ENCODE results near the gene EXOSC7.

Gene EXOSC7

DNA sequence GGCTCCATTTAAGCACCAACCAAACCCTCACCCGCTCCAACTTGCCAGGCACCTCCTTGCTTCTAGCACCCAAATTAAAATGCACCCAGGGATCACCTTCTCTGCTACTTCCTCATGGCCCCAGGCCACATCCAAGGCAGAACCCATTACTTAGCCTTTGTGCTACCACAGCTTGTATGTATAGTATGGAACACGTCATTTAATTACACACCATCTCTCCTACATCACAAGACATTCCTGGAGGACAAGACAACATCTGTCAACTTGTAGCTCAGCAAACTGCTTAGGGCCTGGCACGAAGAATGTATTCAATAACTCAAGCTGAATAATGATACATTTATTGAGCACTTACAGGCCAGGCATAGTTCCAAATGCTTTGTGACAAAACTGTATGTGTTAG is 23.4 kb upstream of the EXOSC7 start:
- Histone ChIP-seq H4K20me1 (ENCODE audit: low read depth, low read length) (no peaks in the 10 kb centered on the region), H3K27me3 (ENCODE audit: low read length) (no peaks in the 10 kb centered on the region), H3F3A (ENCODE audit: insufficient read depth) (no peaks in the 10 kb centered on the region), H3K27ac (ENCODE audit: low read depth, low read length) (no peak overlapping the region), H2AFZ (ENCODE audit: low read depth, low read length, severe bottlenecking) (no peak overlapping the region), H3K9ac (ENCODE audit: low read length) (no peak overlapping the region), H3K4me3 (ENCODE audit: insufficient read depth, low read length, poor library complexity, severe bottlenecking) (no peak overlapping the region), H3K9me2 (replicated peaks; ENCODE audit: insufficient read depth, low read length) (no peaks in the 10 kb centered on the region), H3K79me2 (ENCODE audit: insufficient read depth, low read length) (no peaks in the 10 kb centered on the region), H3K36me3 (ENCODE audit: low read length) (no peaks in the 10 kb centered on the region), H3K9me3 (ENCODE audit: insufficient read depth, low read length) (no peaks in the 10 kb centered on the region), H3K4me2 (ENCODE audit: low read depth, low read length, poor library complexity, severe bottlenecking) (no peak overlapping the region)
- no peak for TF ChIP-seq EZH2phosphoT487 (conservative IDR thresholded peaks at IDR 0.05; ENCODE audit: low read length)
- TF ChIP-seq, protein P1, sequence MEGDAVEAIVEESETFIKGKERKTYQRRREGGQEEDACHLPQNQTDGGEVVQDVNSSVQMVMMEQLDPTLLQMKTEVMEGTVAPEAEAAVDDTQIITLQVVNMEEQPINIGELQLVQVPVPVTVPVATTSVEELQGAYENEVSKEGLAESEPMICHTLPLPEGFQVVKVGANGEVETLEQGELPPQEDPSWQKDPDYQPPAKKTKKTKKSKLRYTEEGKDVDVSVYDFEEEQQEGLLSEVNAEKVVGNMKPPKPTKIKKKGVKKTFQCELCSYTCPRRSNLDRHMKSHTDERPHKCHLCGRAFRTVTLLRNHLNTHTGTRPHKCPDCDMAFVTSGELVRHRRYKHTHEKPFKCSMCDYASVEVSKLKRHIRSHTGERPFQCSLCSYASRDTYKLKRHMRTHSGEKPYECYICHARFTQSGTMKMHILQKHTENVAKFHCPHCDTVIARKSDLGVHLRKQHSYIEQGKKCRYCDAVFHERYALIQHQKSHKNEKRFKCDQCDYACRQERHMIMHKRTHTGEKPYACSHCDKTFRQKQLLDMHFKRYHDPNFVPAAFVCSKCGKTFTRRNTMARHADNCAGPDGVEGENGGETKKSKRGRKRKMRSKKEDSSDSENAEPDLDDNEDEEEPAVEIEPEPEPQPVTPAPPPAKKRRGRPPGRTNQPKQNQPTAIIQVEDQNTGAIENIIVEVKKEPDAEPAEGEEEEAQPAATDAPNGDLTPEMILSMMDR (IDR thresholded peaks at IDR 0.05; ENCODE audit: insufficient read depth, low read length, poor library complexity, severe bottlenecking): no peak

DNA sequence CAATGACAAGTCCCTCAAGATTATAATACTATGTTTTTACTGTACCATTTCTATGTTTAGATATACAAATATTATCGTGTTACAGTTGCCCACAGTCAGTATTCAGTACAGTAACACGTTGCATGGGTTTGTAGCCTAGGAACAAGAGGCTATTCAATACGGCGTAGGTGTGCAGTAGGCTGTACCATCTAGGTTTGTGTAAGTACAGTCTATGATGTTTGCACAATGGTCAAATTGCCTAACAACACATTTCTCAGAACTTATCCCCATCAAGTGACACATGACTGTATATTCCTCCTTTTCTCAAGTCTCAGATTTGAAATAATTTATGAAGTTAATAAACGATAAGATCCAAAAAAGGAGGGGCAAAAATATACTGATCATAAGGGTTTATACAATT is 21.7 kb upstream of the EXOSC7 start:
- Histone ChIP-seq H3K27me3 (ENCODE audit: low read length) (no peaks in the 10 kb centered on the region), H3F3A (ENCODE audit: insufficient read depth) (no peaks in the 10 kb centered on the region), H3K36me3 (ENCODE audit: low read length) (no peaks in the 10 kb centered on the region), H2AFZ (ENCODE audit: low read depth, low read length, severe bottlenecking) (no peak overlapping the region), H3K9me3 (ENCODE audit: insufficient read depth, low read length) (no peaks in the 10 kb centered on the region), H3K4me2 (ENCODE audit: low read depth, low read length, poor library complexity, severe bottlenecking) (no peak overlapping the region), H3K9me2 (replicated peaks; ENCODE audit: insufficient read depth, low read length) (no peaks in the 10 kb centered on the region), H4K20me1 (ENCODE audit: low read depth, low read length) (no peaks in the 10 kb centered on the region), H3K27ac (ENCODE audit: low read depth, low read length) (no peak overlapping the region), H3K9ac (ENCODE audit: low read length) (no peak overlapping the region), H3K79me2 (ENCODE audit: insufficient read depth, low read length) (no peaks in the 10 kb centered on the region), H3K4me3 (ENCODE audit: insufficient read depth, low read length, poor library complexity, severe bottlenecking) (no peak overlapping the region)
- TF ChIP-seq, protein P1 (IDR thresholded peaks at IDR 0.05; ENCODE audit: insufficient read depth, low read length, poor library complexity, severe bottlenecking): no peak
- TF ChIP-seq EZH2phosphoT487 (conservative IDR thresholded peaks at IDR 0.05; ENCODE audit: low read length): no peak

DNA sequence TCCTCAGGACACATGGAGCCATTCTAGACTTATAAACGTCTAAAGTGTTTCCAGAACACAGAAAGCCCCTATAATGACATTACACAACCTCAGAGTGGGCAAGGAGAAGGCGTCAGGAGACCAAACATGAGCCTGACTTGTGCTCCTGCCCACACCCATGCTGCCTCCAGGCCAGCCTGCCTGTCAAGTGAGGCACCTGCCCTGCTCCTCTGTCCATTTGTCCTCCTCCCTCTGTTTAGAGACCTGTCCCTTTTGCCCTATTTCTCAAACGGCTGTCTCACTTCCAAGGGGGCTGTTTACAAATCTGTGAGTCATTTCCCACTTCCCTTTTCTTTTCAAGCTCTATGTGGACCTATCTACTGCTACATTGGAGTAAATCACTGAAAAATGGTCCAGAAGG is 21.1 kb upstream of the EXOSC7 start:
- H3K4me2 ChIP-seq (ENCODE audit: low read depth, low read length, poor library complexity, severe bottlenecking): no peak overlapping the region
- no peaks in the 10 kb centered on the region for H3K36me3 ChIP-seq (ENCODE audit: low read length)
- H3F3A ChIP-seq (ENCODE audit: insufficient read depth): no peaks in the 10 kb centered on the region
- H4K20me1 ChIP-seq (ENCODE audit: low read depth, low read length): no peaks in the 10 kb centered on the region
- H3K9me3 ChIP-seq (ENCODE audit: insufficient read depth, low read length): no peaks in the 10 kb centered on the region
- no peak overlapping the region for H3K4me3 ChIP-seq (ENCODE audit: insufficient read depth, low read length, poor library complexity, severe bottlenecking)
- no peaks in the 10 kb centered on the region for H3K9me2 ChIP-seq (replicated peaks; ENCODE audit: insufficient read depth, low read length)
- H3K27ac ChIP-seq (ENCODE audit: low read depth, low read length): no peak overlapping the region
- H2AFZ ChIP-seq (ENCODE audit: low read depth, low read length, severe bottlenecking): no peak overlapping the region
- no peak for TF ChIP-seq EZH2phosphoT487 (conservative IDR thresholded peaks at IDR 0.05; ENCODE audit: low read length)
- TF ChIP-seq, protein P1 (IDR thresholded peaks at IDR 0.05; ENCODE audit: insufficient read depth, low read length, poor library complexity, severe bottlenecking): no peak
- H3K27me3 ChIP-seq (ENCODE audit: low read length): no peaks in the 10 kb centered on the region
- H3K9ac ChIP-seq (ENCODE audit: low read length): no peak overlapping the region
- no peaks in the 10 kb centered on the region for H3K79me2 ChIP-seq (ENCODE audit: insufficient read depth, low read length)

Measured in SU-DHL-6 (cell line).